Thoracic aorta (tissue), 2 donors: ENCODE data around the gene SIPA1L3. TPM values are rescaled to one million over a fixed set of nuclear protein-coding genes. Genes with fewer than 3 reads are reported as not detected.
A peak's percentile ranks its signal among the peaks of the same experiment; 100 is the strongest.

ENCODE experiments used
- ATAC-seq: fragments of 150-250 bp; one replicate; pipeline ENCODE4 v1.8.0; 2017; ENCODE audit warnings: low read depth; ENCODE audit not compliant: insufficient number of reproducible peaks, low FRiP score
- DNase-seq: peaks from one replicate; pipeline ENCODE4 v3.0.0-alpha.2; 2020; ENCODE audit warnings: low spot score
- H3K27ac ChIP-seq, 2 donors: fragments of 200-600 bp; sonication (generic); 1 replicate in 1 of 2; 2 replicates in 1 of 2; pipeline ENCODE4 v1.5.1; 2016; ENCODE audit warnings: mild to moderate bottlenecking in 2 of 2, moderate library complexity in 2 of 2
- H3K27me3 ChIP-seq: fragments of 200-600 bp; sonication (generic); replicated peaks from 2 replicates; pipeline ENCODE4 v1.6.0; 2016; ENCODE audit warnings: mild to moderate bottlenecking; ENCODE audit not compliant: insufficient read depth
- H3K36me3 ChIP-seq: fragments of 200-600 bp; sonication (generic); one replicate; pipeline ENCODE4 v1.5.1; 2016
- H3K4me1 ChIP-seq, 2 donors: fragments of 200-600 bp; sonication (generic); 1 replicate in 1 of 2; 2 replicates in 1 of 2; pipeline versions ENCODE4 v1.5.1 to v1.6.0; 2016; ENCODE audit warnings: low read depth in 2 of 2, mild to moderate bottlenecking in 1 of 2; ENCODE audit not compliant: control insufficient read depth in 1 of 2
- H3K4me3 ChIP-seq: fragments of 200-600 bp; sonication (generic); 2 replicates; pipeline ENCODE4 v1.5.1; 2016; ENCODE audit warnings: mild to moderate bottlenecking
- H3K9me3 ChIP-seq: fragments of 200-600 bp; sonication (generic); 2 replicates; pipeline ENCODE4 v1.5.1; 2016
- total RNA-seq, 2 donors: library from RNA; depleted of rRNA; stranded (reverse); fragments of >200 nt; gene quantifications; one replicate each; pipeline versions ENCODE4 v1.1.0 to v1.2.3, GENCODE V29; 2016
- TF ChIP-seq, protein P1 (sequence below): fragments of 200-600 bp; sonication (generic); IDR thresholded peaks from one replicate; pipeline ENCODE4 v1.5.1; 2019; ENCODE audit warnings: antibody characterized with exemption

Gene SIPA1L3
- total RNA-seq, 2 donors from 2014 or later = 14.5 to 39.4 TPM

DNA sequence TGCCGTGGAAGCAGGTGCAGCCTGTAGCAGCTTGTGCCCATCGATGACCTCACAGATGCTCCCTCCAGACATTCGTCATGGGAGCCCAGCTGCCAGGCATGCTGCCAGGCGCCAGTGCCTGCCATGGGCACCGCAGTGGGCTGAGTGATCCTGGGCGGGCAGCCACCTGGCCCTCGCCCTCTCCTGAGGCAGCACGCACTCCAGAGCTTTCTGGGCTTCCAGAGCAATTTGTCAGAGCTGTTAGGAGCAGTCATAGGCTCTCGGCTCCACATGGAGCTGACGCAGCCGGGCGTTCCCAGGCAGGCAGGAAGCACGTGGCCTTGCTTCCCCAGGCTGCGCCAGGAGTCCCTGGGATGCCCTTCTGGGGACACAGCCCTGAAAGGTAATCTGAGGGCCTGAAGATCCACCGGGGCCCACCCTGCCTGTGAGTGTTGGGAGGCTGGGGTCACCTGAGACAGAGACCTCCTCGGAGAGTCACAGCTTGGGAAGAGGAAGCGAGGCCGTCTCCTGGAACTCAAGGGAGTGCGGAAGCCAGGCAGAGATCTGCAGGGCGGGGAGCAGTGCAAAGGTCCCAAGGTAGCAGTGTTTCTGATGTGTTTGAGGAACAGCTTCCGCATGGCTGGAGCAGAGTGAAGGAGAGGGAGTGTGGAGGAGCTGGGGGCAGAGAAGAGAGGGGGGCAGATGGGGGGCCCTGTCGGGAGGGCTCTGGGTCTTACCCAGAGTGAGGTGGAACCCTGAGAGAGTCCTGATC is 266.5 kb downstream of the SIPA1L3 start:
- H3K9me3 ChIP-seq = no peaks in the 10 kb centered on the region
- H3K36me3 ChIP-seq = no peaks in the 10 kb centered on the region
- TF ChIP-seq, protein P1, sequence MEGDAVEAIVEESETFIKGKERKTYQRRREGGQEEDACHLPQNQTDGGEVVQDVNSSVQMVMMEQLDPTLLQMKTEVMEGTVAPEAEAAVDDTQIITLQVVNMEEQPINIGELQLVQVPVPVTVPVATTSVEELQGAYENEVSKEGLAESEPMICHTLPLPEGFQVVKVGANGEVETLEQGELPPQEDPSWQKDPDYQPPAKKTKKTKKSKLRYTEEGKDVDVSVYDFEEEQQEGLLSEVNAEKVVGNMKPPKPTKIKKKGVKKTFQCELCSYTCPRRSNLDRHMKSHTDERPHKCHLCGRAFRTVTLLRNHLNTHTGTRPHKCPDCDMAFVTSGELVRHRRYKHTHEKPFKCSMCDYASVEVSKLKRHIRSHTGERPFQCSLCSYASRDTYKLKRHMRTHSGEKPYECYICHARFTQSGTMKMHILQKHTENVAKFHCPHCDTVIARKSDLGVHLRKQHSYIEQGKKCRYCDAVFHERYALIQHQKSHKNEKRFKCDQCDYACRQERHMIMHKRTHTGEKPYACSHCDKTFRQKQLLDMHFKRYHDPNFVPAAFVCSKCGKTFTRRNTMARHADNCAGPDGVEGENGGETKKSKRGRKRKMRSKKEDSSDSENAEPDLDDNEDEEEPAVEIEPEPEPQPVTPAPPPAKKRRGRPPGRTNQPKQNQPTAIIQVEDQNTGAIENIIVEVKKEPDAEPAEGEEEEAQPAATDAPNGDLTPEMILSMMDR = no peak
- peak; percentile 67 for DNase-seq
- H3K27me3 ChIP-seq = no peaks in the 10 kb centered on the region
- H3K4me1 ChIP-seq = peaks cover 3 to 27% of the 10 kb centered on the region in 2 donors
- ATAC-seq = peak; percentile 82
- H3K4me3 ChIP-seq = no peak overlapping the region
- H3K27ac ChIP-seq = peak overlapping the region; percentile 67 to 92

DNA sequence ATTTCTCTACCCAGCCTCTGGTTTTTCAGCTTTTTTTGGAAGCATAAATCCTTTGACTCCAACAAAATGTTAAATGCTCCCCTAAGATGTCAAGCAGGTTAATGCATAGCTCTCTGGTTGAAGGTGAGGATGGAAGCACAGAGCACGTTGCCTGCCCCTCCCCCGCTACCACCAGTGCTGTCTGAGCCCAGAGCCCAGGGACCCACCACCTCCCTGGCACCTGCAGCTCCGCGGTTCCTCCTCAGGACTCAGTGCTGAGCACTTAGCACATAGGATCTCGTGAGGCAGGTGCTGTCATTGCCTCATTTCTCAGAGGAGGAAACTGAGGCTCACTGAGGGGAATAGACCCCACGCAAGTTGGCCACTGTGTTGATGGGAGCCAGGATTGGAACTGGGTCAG is 268.4 kb downstream of the SIPA1L3 start:
- Histone ChIP-seq H3K36me3 (no peaks in the 10 kb centered on the region), H3K9me3 (peaks cover 10% of the 10 kb centered on the region)
- TF ChIP-seq, protein P1 = no peak

DNA sequence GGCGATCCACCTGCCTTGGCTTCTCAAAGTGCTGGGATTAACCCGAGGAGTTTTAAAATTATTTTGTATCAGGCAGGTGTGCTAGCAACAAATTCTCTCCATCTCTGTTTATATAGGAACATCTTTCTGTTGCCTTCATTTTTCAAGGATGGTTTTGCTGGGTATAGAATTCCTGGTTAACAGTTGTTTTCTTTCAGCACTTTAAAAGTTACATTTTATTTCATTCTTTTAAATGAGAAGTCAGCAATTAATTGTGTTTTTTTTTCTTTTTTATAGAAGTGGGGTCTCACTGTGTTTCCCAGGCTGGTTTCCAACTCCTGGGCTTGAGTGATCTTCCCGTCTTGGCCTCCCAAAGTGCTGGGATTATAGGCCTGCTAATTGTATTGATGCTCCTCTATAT is 273.1 kb downstream of the SIPA1L3 start:
- DNase-seq (no peak), ATAC-seq (no peak)
- Histone ChIP-seq H3K27me3 (no peaks in the 10 kb centered on the region), H3K36me3 (peaks cover 3% of the 10 kb centered on the region), H3K4me1 (peaks cover 0 to 11% of the 10 kb centered on the region in 2 donors), H3K4me3 (no peak overlapping the region), H3K27ac (no peak overlapping the region), H3K9me3 (peaks cover 13% of the 10 kb centered on the region)
- TF ChIP-seq, protein P1 = no peak

More for the DNA sequence above, 268.4 kb downstream of the SIPA1L3 start:
- no peak for DNase-seq
- H3K27me3 ChIP-seq = no peaks in the 10 kb centered on the region
- peaks cover 3 to 27% of the 10 kb centered on the region in 2 donors for H3K4me1 ChIP-seq
- H3K4me3 ChIP-seq = no peak overlapping the region
- H3K27ac ChIP-seq = no peak overlapping the region
- no peak for ATAC-seq

DNA sequence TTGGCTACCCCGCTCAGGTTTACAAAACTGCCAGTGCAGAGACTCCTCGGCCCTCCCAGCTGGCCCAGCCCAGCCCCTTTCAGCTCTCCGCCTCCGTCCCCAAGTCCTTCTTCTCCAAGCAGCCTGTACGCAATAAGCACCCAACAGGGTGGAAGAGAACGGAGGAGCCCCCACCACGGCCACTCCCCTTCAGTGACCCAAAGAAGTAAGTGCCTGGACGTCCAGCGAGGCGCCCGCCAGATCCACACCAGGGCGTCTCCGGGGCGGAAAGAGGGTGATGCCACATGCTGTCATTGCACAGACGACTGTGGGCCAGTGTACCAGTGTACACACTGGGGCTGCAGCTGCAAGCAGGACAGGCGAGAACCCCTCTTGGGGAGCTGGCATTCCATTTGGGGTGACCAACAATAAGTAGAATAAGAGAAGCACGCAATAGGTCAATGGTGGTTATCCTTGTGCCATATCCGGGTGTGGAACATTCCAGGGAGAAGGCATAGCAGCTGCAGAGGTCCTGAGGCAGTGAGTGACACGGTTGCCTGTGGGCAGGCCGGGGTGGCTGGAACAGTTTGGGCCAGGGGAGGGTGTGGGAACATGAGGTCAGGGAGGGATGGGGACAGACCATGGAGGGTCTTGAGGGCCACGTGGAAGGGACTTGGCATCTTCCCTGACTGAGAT is 275.7 kb downstream of the SIPA1L3 start:
- H3K27ac ChIP-seq = no peak overlapping the region
- H3K27me3 ChIP-seq = no peaks in the 10 kb centered on the region
- peaks cover 13% of the 10 kb centered on the region for H3K9me3 ChIP-seq
- H3K4me1 ChIP-seq = peaks cover 0 to 11% of the 10 kb centered on the region in 2 donors
- DNase-seq (no peak), ATAC-seq (no peak)
- H3K4me3 ChIP-seq = no peak overlapping the region
- TF ChIP-seq, protein P1 = no peak
- peaks cover 3% of the 10 kb centered on the region for H3K36me3 ChIP-seq

DNA sequence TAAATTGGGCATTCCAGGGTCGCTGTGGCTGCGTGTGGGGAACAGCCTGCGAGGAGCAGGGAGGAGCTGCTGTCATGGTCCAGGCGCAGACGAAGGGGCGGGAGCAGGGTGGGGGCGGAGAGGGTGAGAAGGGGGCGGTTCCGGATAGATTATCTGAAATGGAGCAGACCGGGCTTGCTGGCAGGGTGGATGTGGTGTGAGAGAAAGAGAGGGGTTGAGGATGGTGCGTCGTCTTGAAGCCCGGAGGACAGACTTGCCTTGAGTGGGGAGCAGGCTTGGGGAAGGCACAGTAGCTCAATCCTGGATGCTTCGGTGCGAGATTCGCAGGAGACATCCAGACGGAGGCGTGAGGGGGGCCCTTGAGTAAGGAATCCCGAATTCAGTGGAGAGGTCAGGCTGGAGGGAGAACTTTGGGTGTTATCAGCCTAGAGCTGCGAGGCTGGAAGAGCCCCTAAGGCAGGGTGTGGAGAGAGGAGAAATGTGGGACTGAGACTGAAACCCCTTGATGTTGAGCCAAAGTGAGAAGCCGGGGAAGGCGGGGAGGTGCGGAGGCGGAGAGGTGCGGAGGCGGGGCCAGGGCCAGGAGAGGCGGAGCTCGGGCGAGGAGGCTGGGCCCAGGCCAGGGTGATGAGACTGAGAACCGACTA is 276.4 kb downstream of the SIPA1L3 start:
- H3K9me3 ChIP-seq = peaks cover 13% of the 10 kb centered on the region
- TF ChIP-seq, protein P1 = no peak
- ATAC-seq (no peak), DNase-seq (no peak)
- H3K4me3 ChIP-seq = peak overlapping the region; percentile 62
- peaks cover 0 to 11% of the 10 kb centered on the region in 2 donors for H3K4me1 ChIP-seq
- peaks cover 3% of the 10 kb centered on the region for H3K36me3 ChIP-seq
- H3K27ac ChIP-seq = no peak overlapping the region
- H3K27me3 ChIP-seq = no peaks in the 10 kb centered on the region
